ENCODE results near the gene TMEM250.

TMEM250 gene

GRCh38 chr9:136132512-136133050, 13.9 kb upstream of the TMEM250 start:
- no peak for DNase-seq (ENCODE audit: low spot score)

GRCh38 chr9:136131629-136132511, 13.2 kb upstream of the TMEM250 start:
- no peak for DNase-seq (ENCODE audit: low spot score)

- DNase-seq (ENCODE audit: low spot score), result no peak
Observed at GRCh38 chr9:136129176-136129575, 10.5 kb upstream of the TMEM250 start.

GRCh38 chr9:136128436-136128835, 9.8 kb upstream of the TMEM250 start:
- DNase-seq (ENCODE audit: low spot score), result no peak

GRCh38 chr9:136127313-136127712, 8.6 kb upstream of the TMEM250 start:
- DNase-seq (ENCODE audit: low spot score), result no peak

GRCh38 chr9:136124976-136125692, 6.5 kb upstream of the TMEM250 start:
- DNase-seq (ENCODE audit: low spot score), result no peak

- DNase-seq (ENCODE audit: low spot score), result peak; percentile 83
Observed at GRCh38 chr9:136122425-136123383, 4.0 kb upstream of the TMEM250 start.

GRCh38 chr9:136121801-136122200, 3.1 kb upstream of the TMEM250 start:
- no peak for DNase-seq (ENCODE audit: low spot score)

GRCh38 chr9:136120438-136120844, 1.8 kb upstream of the TMEM250 start:
- DNase-seq (ENCODE audit: low spot score), result no peak

- DNase-seq (ENCODE audit: low spot score), result no peak
Observed at GRCh38 chr9:136119883-136120393, 1.3 kb upstream of the TMEM250 start.

GRCh38 chr9:136119061-136119882, 597 bp upstream of the TMEM250 start:
- peak; percentile 52 for DNase-seq (ENCODE audit: low spot score)

GRCh38 chr9:136117916-136118319, 757 bp downstream of the TMEM250 start:
- DNase-seq (ENCODE audit: low spot score), result no peak

- no peak for DNase-seq (ENCODE audit: low spot score)
Observed at GRCh38 chr9:136117291-136117915, 1.3 kb downstream of the TMEM250 start.

- no peak for DNase-seq (ENCODE audit: low spot score)
Observed at GRCh38 chr9:136116360-136117098, 2.1 kb downstream of the TMEM250 start.

GRCh38 chr9:136115641-136116359, 2.9 kb downstream of the TMEM250 start:
- DNase-seq (ENCODE audit: low spot score), result no peak

GRCh38 chr9:136115206-136115605, 3.5 kb downstream of the TMEM250 start:
- DNase-seq (ENCODE audit: low spot score), result no peak

GRCh38 chr9:136114610-136115009, 4.1 kb downstream of the TMEM250 start:
- no peak for DNase-seq (ENCODE audit: low spot score)

- DNase-seq (ENCODE audit: low spot score), result no peak
Observed at GRCh38 chr9:136112541-136112940, 6.1 kb downstream of the TMEM250 start.

- no peak for DNase-seq (ENCODE audit: low spot score)
Observed at GRCh38 chr9:136111910-136112309, 6.8 kb downstream of the TMEM250 start.

Measured in AG20443 (cell line).